Amniotic stem cell (primary cell): ENCODE results near the gene TRAF3IP3.

Experiments used
- DNase-seq: peaks from one replicate; lab custom pipeline; 2025; lab: John Stamatoyannopoulos, UW

Gene TRAF3IP3

GRCh38 chr1:209800984-209801834 is 45.4 kb downstream of the TRAF3IP3 start:
- no peak for DNase-seq

DNA sequence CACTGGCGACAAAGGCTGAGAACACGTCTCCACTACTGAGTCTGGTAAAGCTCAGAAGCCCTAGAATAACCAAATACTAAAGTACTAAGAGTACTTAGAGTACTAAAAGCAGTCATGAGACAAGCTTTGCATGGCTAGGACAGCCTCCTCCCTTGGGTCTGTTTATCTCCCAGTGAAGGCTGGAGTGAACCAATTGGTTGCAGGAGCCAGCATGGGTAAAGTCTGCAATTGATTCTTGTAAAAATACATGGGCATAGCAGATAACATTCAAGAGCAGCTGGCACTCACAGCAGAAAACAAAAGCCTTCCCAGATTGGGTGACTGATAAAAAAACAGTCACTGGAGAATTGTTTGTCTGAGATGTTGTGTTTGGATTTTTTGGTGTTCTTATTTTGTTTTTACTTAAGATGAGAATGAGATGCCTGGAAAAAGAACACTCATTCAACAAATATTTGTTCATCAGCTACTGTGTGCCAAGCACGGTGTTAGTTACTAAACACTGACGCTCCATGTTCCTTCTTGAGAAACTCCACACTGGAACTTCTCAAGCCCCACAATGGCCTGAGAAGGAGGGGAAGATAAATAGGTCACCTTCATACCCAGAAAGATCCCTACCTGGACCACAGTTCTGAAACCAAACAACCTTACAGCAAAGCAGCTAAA is 46.4 kb downstream of the TRAF3IP3 start:
- no peak for DNase-seq

DNA sequence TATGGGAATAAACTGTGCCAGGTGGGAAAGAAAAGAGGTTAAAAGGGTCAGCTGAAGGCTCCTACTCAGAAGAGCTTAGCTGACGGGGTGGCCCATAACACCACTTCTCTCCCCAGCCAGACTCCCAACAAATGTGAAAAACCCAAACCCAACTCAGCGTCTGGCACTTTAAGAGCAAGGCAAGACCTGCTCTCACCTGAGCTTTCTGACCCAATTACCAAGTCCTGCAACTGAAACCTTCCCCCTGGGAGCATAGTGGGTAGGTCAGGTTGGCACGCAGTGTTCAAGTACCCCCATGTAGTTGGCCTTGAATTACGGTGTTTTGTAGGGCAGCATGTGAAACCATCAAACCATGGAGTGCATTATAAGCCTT is 46.9 kb downstream of the TRAF3IP3 start:
- DNase-seq, result no peak

DNA sequence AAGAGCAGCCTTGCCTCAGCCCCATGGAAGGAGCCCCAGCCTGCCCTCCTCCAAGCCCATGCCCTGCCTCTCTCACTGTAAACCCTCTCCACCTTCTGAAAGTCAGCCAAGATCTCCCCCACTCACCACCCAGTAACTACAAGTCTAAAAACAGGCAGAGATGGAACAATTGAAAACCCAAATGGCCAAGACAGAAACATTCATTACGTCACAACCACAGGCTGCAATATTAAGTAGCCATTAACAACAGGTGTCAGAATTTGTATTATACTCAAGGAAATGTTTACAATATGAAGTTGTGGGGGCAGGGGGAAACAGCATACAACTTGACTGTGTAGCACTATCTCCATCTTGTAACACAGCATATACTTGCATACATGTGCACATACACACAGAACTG is 47.7 kb downstream of the TRAF3IP3 start:
- no peak for DNase-seq

DNA sequence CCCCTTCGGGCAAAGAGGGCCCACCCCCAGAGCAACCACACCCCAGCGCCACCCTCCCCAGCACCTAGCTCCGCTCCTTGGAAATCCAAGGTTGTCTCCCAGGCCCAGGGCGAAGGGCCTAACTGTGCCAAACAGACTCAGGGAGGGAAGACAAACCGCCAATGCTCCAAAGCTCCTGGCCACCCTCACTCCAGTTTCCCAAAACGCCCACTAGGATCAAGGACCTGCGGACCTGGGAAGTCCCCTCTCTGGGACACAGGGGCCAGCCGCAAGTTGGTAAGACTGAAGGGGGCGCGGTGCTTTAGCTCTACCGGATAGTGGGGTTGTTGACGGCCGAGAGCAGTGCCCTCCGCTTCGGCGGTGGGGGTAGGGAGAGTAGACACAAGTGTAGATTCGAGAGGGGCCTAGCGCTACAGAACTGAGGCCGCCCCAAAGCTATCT is 49.5 kb downstream of the TRAF3IP3 start:
- no peak for DNase-seq

DNA sequence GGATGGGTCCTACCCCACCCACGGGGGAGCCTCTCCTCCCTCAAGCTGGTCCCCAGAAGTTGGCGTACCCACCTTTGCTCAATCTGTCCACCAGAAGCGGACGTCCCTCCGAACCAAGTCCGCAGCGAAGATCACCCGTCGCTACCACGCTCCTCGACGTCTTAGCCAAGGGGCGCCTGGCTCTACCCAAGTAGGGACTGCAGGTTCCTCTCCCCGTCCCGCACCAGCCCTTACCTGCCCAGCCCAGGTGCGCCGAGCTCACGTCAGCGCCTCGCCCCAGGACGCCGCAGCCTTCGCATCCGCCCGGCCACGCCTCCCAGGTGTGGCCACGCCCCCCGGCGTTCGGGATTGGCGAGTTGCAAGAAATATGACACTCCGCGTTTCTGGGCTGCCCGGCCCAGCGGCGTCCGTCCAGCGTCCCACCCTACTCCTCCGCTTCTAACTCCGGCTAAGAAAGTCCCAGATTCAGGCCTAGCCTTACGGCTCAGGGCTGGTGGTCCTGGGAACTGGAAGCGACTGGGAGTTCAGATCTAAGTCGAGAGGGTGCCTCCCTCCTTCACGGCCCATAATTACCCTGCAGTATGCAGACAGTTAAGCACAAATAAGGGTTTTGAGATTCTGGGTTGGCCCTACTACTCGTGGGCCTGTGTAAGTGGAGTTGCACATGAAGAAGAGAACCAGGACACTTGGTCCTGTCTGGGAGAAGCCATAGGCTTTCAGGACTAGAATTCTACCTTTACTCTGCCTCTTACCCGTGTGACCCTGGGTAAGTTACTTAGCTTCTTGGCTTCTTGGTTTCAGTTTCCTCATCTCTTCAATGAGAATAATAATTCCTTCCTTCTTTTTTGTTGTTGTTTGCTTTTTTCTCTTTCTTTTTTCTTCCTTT is 50.3 kb downstream of the TRAF3IP3 start, which contains the start of gene IRF6:
Gene IRF6, minus strand, starts transcription at position 268 of the 886 bp plus-strand sequence. CDS start 4,729 bp downstream, outside the sequence.
- peak; percentile 62 for DNase-seq

DNA sequence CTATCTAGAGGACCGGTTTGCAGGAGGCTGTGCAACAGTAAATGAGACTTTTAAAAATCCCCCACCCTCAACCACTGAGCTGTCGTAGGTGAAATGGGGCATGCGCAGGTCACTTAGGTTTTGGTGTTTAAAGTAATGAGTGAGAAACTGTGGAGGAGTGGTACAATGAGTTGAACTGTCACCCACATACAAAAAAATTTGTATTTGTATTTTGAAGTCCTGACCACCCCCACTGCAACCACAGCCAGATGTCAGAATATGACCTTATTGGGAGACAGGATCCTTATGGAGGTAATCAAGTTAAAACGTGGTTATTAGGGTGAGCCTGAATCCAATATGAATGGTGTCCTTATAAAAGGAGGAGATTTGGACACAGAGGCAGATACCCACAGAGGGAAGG is 51.7 kb downstream of the TRAF3IP3 start:
- DNase-seq, result no peak

GRCh38 chr1:209808059-209808581 is 52.3 kb downstream of the TRAF3IP3 start:
- DNase-seq, result peak; percentile 70

DNA sequence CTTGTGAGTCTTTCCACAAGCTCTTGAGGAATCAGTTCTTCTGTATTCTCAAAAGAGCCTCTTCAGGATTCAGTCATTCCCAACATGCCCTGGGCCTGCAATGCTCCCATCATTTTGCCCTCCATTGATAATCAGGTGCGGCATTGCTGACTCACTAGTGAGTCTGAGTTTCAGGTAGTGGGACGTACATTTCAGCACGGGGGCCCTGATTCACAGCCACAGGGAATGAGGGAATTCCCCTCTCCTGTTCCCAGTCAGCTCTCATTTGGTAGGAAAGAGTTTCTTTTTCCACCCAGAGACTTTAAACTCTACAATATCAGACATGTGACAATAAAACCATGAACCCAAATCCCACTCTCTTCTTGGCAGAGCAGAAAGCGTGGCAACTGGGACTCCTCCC is 53.8 kb downstream of the TRAF3IP3 start:
- DNase-seq, result no peak

GRCh38 chr1:209810783-209811182 is 54.9 kb downstream of the TRAF3IP3 start:
- no peak for DNase-seq

GRCh38 chr1:209813902-209814301 is 58.0 kb downstream of the TRAF3IP3 start:
- no peak for DNase-seq

GRCh38 chr1:209815490-209815889 is 59.6 kb downstream of the TRAF3IP3 start:
- no peak for DNase-seq

- DNase-seq, result no peak
These were observed 60.1 kb downstream of the TRAF3IP3 start for GRCh38 chr1:209815931-209816341.

DNA sequence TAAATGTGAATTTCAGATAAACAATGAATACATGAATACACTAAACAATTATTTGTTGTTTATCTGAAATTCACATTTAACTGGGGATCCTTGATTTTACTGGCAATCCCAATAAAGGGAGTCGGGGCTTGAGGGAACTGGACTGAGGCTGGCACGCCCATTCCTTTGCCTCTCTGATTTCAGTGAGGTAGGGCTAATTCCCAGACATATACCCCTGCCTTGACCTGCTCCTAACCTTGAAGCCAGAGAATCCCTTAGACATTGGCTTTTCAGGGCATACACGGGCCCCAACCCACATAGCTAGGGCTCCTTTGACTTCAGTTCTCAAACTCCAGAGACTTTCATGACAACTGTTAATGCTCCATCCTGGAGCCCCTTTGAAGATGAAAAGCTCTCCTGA is 61.1 kb downstream of the TRAF3IP3 start:
- DNase-seq, result no peak

- no peak for DNase-seq
These were observed 61.8 kb downstream of the TRAF3IP3 start for GRCh38 chr1:209817691-209818090.

DNA sequence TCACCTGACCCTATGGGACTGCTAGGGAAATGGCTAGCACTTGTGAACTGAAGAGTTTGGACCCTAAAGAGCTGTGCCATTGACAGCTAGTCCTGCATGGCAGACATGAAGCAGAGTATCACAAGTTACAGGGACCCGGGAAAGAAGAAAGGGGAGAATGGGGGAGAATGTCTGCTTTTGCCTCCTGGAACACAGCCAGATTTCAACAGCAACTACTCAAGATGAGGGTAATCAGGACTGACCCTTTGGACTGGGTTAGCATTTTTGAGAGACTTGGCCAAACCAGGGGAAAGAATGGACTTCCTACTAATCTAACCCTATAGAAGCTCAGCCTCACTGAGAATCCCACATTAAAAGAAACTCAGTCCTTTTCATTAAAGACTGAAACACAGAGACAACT is 63.2 kb downstream of the TRAF3IP3 start:
- no peak for DNase-seq

GRCh38 chr1:209820986-209821385 is 65.1 kb downstream of the TRAF3IP3 start:
- no peak for DNase-seq

DNA sequence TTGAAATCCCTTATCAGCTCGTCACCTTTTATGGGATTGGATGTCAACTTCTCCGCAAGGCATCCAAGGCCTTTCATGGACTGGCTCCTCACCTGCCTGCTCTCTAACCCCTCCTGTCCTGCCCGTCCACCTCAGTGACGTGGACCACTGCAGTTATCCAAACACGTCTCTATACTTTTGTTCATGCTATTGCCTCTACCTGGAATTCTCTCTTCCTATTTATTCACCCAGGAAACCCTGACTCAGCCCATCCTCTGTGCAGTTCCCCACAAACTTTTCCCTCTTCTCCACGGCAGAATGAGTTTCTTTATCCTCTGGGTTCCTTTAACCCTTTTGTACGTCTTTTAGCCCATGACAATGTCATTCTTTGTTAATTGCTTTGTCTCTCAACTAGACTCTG is 66.9 kb downstream of the TRAF3IP3 start:
- DNase-seq, result no peak

- DNase-seq, result peak; percentile 43
These were observed 67.5 kb downstream of the TRAF3IP3 start for GRCh38 chr1:209823143-209824041.

DNA sequence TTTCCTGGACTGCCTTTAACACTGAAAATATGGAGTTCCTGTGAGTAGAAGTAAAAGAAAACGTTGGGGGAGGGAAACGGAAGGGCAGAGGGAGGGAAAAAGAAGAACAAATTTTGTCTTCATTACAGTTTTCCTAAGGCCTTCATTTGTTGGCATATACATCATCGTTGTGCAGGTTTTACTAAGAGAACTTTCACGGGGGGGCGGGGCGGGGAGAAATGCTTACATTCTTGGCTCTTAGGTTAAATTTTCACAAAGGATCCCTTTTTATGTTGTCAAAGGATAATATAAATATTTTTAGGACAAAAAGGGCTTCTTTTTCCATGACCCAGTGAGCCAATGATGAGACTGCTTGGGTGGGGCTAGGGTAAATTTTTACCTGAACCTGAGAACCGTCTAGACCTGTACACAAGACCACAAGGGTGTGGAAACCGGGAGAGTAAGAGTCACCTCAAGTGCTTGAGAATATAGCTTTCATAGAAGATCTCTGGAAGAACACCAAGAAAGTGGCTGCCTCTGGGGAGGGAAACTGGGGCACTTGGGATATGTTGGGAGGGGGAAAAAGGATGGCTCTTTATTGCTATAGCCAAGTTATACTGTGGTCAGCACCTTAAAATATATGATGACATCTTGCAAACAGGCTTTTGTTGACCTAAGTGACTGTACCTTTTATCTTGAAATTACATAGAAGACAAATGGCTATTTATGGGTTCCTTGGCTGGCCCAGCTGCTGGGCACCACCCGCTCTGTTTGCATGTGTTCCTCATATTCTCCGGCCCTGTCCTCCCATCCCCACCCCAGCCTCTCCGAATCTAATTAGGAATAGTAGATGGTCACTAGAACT is 70.0 kb downstream of the TRAF3IP3 start:
- DNase-seq, result no peak
